ENCODE results near the gene KIAA0586. TPM values are rescaled to one million over a fixed set of nuclear protein-coding genes. Genes with fewer than 3 reads are reported as not detected.

The KIAA0586 gene
- total RNA-seq, 1 experiment from 2014 or later = 25.7 TPM

GRCh38 chr14:58547649-58548048, 120.1 kb downstream of the KIAA0586 start:
- H3K36me3 ChIP-seq (ENCODE audit: control insufficient read depth in 1 of 2, insufficient read depth in 2 of 2, low read length in 2 of 2) = no peaks in the 10 kb centered on the region
- no peak overlapping the region for H3K27ac ChIP-seq (ENCODE audit: low read depth, low read length)
- H3K9me2 ChIP-seq (ENCODE audit: insufficient read depth) = no peaks in the 10 kb centered on the region
- H3K4me2 ChIP-seq (ENCODE audit: low read length) = no peak overlapping the region
- ATAC-seq (no peak), DNase-seq (ENCODE audit: low read depth, low spot score) (no peak)
- H3K9ac ChIP-seq (ENCODE audit: low read length) = no peak overlapping the region
- intact Hi-C loops (cut with micrococcal nuclease) = no loop called here
- H3K4me1 ChIP-seq (ENCODE audit: control insufficient read depth in 1 of 2, insufficient read depth in 2 of 2, low read length in 2 of 2) = no peaks in the 10 kb centered on the region
- CTCF ChIA-PET = no interaction called here
- no peak overlapping the region for H2AFZ ChIP-seq (ENCODE audit: low read depth, low read length, poor library complexity, severe bottlenecking)
- no peaks in the 10 kb centered on the region for H3K9me3 ChIP-seq (ENCODE audit: control insufficient read depth in 1 of 2, insufficient read depth in 1 of 2, low read depth in 1 of 2, low read length in 2 of 2)
- no peak overlapping the region for H3K4me3 ChIP-seq (replicated peaks in 1 of 2; ENCODE audit: low read depth in 1 of 2, low read length in 2 of 2)
- TF ChIP-seq REST (IDR thresholded peaks at IDR 0.05; ENCODE audit: low read depth) (no peak), SRF (IDR thresholded peaks at IDR 0.05; ENCODE audit: low read depth) (no peak), ATF3 (IDR thresholded peaks at IDR 0.05) (no peak), POLR2A (IDR thresholded peaks at IDR 0.05; ENCODE audit: borderline replicate concordance, extremely low read depth, insufficient read depth, insufficient read length) (no peak), ZNF274 (IDR thresholded peaks at IDR 0.05; ENCODE audit: low read depth, low read length) (no peak), ELF1 (IDR thresholded peaks at IDR 0.05; ENCODE audit: borderline replicate concordance, low read depth) (no peak)
- RAD21 ChIA-PET (ENCODE audit: low non-redundant PET in 1 of 2, low total read pairs in 2 of 2, uncharacterized antibody in 2 of 2, unreplicated experiment in 2 of 2) = no interaction called here
- H4K20me1 ChIP-seq (ENCODE audit: insufficient read depth) = no peaks in the 10 kb centered on the region
- POLR2A ChIA-PET = no interaction called here
- BruUV-seq (replicated peaks) = no TSS peak
- H3K27me3 ChIP-seq (ENCODE audit: insufficient read depth, low read length) = no peaks in the 10 kb centered on the region
- H3K79me2 ChIP-seq (ENCODE audit: insufficient read depth, low read length) = no peaks in the 10 kb centered on the region

Data from HCT116 (cell line).